GM19193 (cell line): ENCODE measurements around the gene MAST2.

ENCODE experiments used
- POLR2A ChIP-seq: IDR thresholded peaks from 4 replicates; pipeline ENCODE4 v1.6.1; 2011; ENCODE audit not compliant: insufficient read depth, insufficient read length; ENCODE audit errors: extremely low read depth

MAST2 gene

DNA sequence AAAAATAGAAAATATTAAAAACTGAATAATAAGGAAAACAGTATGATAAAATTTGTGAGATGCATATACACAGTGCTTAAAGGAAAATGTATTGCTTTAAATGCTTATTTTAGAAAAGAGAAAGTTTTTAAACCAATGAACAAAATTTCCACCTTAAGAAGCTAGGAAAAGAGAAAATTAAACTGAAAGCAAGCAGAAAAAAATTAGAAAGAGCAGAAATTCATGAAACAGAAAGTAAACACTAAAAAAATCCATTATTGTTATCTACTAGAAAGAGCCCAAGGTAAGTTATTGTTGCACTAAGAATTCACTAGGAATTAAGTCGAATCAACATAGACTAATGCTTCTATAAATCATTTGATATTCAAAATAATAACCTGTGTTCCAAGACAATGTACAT lies 261.3 kb downstream of the MAST2 start:
- no peak for TF ChIP-seq POLR2A

GRCh38 chr1:46065405-46065804 lies 262.0 kb downstream of the MAST2 start:
- TF ChIP-seq POLR2A = no peak

GRCh38 chr1:46067652-46068051 lies 264.2 kb downstream of the MAST2 start:
- no peak for TF ChIP-seq POLR2A

- TF ChIP-seq POLR2A = no peak
Measured at GRCh38 chr1:46068525-46068924, 265.1 kb downstream of the MAST2 start.

- no peak for TF ChIP-seq POLR2A
Measured at GRCh38 chr1:46070164-46070814, 266.9 kb downstream of the MAST2 start.

GRCh38 chr1:46072975-46073374 lies 269.6 kb downstream of the MAST2 start:
- TF ChIP-seq POLR2A = no peak

GRCh38 chr1:46076343-46076742 lies 272.9 kb downstream of the MAST2 start:
- TF ChIP-seq POLR2A = no peak

- TF ChIP-seq POLR2A = no peak
Measured at GRCh38 chr1:46077644-46078043, 274.2 kb downstream of the MAST2 start.

DNA sequence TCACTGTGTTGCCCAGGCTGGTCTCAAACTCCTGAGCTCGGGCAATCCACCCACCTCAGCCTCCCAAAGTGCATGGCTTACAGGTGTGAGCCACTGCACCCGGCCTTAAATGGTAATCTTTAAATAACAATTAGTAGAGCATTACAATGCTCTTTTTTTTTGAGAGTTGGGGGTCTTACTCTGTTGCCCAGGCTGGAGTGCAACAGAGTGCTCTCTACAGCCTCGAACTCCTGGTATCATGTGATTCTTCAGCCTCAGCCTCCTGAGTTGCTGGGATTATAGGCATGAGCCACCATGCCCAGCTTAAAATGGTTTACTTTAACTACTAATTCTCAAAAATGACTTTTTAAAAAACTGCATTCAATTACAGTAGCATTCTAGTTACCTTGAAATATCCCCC lies 276.8 kb downstream of the MAST2 start:
- no peak for TF ChIP-seq POLR2A

DNA sequence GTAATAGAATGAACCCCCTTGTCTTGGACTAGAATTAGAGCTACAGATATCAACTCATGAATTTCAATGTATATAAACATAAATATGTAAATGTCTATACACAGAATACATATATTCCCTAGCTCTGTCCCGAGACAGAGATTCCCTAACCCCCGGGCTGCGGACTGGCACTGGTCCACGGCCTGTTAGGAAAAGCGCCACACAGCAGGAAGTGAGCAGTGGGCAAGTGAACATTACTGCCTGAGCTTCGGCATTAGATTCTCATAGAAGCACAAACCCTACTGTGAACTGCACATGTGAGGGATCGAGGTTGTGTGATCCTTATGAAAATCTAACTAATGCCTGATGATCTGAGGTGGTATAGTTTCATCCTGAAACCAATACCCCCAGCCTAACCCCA lies 277.8 kb downstream of the MAST2 start:
- TF ChIP-seq POLR2A = no peak

GRCh38 chr1:46081619-46082018 lies 278.2 kb downstream of the MAST2 start:
- no peak for TF ChIP-seq POLR2A

DNA sequence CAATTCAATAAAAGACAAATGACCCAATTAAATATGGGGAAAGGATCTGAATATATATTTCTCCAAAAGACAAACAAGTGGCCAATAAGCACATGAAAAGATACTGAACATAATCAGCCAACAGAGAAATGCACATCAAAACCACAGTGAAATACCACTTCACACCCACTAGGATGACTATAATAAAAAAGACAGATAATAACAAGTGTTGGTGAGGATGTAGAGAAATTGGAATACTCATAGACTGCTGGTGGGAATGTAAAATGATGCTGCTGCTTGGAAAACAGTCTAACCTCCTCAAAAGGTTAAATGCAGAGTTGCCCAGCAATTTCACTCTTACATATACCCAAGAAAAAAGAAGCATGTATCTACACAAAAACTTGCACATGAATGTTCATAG lies 280.2 kb downstream of the MAST2 start:
- no peak for TF ChIP-seq POLR2A

GRCh38 chr1:46084553-46085451 lies 281.4 kb downstream of the MAST2 start:
- TF ChIP-seq POLR2A = no peak
